ENCODE data around the gene NRSN1.
"Not testable (repeated sequence)": the region's sequence is repeated elsewhere in the genome, so short reads cannot be mapped to it uniquely, and the experiment has no call there.

Gene NRSN1, protein sequence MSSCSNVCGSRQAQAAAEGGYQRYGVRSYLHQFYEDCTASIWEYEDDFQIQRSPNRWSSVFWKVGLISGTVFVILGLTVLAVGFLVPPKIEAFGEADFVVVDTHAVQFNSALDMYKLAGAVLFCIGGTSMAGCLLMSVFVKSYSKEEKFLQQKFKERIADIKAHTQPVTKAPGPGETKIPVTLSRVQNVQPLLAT

DNA sequence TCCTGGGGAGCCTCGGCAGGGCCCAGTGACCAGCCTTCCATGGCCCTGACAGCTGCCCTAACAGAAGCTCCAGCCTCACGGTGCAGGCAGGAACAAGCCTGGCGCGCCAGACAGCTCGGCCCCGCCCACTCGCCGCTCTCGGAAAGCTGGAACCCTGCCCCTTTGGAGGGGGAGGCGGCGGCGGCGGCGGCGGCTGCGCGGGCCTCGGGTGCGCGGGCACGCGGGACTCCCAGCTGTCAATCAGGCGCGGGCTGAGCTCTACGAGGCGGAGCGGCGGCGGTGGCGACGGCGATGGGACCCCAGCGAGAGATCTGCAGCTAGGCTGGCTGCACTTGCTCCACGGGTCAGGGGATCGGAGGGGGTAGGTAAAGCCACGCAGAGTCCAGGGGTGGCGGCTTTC is at the start of gene NRSN1:
Gene NRSN1, plus strand, starts transcription at position 236 of the 400 bp plus-strand sequence. CDS start 8,113 bp downstream, outside the sequence.
- no peak for DNase-seq

DNA sequence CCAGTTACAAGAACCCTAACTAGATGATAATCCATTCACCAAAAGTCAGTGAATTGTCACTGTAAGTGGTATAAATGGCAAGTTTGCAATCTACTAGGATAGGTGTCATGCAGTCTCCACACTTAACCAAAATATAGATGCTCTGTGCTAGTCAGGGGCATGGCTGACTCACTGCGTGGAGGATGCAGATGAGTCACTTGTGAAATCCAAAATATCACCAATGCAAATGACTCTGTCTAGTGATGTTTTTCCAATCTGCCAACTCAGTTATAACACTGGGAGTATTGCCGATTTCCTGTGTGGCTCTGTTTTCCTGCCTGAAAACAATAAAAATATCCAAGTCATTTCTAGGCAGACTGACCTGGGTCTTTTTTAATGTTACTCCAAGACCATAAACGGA is 47.8 kb upstream of the NRSN1 start:
- DNase-seq = no peak

DNA sequence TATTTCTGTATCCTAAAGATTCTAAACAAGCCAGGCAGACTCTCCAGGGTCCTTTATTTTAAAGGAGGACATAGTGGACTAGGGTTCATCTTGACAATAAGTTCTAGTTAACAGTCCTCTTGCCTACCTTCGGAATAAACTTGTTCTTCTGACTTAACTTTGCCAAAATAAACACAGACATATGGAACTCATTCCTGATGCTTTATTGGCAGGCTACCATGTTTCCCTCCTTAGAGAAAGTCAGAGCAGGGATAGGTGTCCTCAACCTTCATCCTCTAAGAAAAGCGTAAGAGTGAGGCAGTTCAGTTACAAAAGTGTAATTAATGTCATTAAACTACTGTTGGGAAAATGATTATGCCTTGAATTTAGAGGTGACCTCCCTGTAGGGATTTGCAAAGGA is 46.9 kb upstream of the NRSN1 start:
- no peak for DNase-seq

DNA sequence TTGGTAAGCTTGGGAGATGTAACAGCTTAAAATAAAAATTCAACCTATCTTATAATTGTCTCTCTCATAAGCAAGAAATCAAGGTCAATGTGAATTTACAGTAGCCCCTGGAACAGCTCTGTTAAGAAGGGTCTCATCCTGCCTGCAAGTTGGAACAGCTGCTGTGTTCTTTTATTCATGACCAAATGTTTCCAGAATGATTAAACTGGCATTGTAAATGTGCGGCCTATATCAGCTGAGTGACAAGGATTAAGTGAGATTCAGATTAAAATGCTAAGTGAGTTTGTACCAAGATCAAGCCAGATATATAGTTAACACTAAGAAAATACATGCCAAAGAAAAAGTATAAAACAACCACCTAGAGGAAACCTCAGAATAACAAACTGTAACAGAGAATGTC is 45.3 kb upstream of the NRSN1 start:
- DNase-seq = no peak

DNA sequence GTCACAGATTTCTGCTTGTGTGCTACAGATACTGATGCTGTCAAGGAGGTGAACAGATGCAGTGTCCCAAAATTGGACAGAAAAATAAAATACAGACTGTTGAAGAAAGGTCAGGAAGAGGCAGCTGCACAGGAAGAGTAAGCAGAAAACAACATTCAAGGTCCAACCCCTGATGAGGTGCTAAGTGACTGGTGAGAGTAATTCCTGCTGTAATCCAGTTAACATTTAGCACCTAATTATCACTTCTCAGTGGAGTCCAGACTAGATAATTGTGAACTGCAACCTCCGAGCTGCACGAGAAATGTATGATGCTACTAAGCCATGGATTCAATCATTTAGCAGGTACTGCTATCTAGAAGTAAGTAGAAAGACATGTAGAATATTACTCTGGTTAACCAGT is 36.3 kb upstream of the NRSN1 start:
- DNase-seq = no peak

DNA sequence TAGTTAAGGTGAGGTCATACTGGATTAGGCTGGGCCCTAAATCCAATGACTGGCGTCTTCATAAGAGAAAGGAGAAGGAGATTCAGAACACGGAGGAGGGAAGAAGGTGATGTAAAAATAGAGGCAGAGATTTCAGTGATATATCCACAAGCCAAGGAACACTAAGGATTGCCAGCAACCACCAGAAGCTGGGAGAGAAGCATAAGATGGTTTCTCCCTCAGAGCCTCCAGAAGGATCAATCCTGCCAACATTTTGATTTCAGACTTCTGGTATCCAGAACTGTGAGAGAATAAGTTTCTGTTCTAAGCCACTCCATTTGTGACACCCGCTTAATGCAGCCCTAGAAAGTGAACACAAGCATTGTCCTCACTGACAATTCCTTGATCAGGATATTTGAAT is 33.6 kb upstream of the NRSN1 start:
- no peak for DNase-seq

DNA sequence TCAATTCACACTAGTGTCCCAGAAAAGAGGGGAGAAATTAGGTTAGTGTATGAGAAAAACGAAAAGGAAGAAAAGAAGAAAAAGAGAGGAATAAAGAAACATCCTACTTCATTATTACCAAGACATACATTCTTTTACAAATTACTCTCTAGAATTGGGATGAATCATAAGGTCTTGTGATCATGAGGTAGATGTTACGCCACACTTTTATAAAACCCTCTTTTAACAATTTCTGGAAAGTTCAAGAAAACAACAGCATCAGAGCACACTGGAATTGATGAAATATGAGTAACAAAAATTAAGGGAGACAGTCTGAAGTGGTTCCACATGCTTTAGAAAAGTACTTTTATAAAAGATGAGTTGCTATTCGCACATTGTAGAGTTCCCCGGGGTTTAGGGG is 32.6 kb upstream of the NRSN1 start:
- DNase-seq = no peak

DNA sequence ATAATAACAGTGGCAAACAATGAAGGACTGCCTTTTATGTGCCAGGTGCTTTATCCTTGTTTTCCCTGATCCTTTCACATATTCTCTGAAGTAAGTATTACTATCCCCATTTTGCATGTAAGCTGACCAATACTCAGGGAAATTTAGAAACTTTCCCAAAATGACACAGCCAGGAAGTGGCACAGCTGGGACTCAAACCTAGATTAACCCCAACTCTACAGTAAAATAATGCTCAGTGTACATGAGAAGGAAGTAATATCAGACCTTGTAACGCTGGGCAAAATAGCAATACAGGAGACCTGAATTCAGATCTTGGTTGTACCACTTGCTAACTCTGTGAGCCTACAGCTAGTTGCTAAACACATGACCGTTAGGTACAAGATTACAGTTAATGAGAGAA is 26.8 kb upstream of the NRSN1 start:
- no peak for DNase-seq

DNA sequence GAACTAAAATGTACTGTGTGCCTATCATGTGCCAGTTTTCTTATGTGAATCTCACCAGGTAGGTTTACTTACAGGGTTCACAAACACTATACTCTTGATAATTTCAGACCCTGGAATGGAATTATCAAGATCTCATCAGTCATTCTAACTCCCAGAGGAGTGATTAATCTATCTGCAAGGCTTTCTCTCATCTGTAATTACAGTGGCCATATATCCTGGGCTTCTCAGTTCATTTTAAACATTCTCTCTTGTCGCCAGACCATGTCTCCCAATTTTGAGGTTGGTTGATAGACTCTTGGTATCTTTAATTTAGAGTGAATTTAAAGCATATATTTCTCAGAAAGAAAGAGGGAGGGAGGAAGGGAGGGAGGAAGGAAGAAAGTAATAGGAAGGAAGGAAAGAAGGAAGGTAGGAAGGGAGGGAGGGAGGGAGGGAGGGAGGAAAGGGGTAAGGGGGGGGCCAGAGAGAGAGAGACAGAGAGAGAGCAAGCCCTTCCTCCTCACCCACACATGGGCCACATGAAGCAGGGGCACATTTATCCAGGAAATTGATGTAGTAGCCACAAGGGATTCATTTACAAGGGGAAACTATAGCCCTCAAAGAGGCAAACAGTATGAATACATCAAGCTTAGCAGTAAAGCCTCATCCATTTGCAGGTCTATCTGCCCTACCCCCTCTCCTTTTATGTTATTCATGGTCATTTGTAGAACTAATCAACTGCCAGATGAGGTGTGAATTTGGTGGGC is 25.8 kb upstream of the NRSN1 start:
- no peak for DNase-seq

DNA sequence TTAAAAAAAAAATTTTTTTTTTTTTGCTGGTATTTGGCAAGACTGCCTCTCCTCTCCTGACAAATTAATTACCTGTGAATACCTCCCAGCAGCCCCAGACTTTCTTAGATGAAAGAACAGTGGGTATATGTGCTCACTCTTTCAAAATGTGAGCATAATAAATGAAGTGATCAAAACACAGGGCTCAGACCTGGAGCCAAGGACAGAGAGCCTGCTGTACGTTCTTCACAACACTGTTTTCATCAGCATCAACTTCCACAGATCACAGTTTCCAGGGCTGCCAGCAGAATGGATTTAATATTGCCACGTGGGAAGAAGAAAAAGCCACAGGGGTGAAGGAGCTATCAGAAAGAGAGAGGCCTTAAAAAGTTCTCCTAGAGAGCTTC is 25.3 kb upstream of the NRSN1 start:
- no peak for DNase-seq

DNA sequence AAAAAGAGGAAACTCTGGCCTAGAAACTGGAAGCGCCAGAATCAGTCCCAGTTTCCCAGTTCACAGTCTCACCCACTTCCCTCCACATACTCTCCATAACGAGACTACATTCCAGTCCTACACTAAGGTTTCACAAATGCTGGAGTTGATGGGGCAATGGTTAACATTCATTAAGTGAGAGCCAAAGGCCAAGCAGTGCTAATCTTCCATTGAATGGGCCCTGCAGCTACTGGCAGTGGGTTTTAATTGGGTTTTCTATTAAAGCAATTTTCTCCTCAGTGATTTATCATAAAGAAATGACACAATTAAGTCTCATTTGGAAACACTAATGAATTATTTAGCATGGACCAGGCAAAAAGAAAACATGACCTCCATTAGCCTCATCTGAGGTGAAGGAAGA is 20.8 kb upstream of the NRSN1 start:
- DNase-seq = no peak

DNA sequence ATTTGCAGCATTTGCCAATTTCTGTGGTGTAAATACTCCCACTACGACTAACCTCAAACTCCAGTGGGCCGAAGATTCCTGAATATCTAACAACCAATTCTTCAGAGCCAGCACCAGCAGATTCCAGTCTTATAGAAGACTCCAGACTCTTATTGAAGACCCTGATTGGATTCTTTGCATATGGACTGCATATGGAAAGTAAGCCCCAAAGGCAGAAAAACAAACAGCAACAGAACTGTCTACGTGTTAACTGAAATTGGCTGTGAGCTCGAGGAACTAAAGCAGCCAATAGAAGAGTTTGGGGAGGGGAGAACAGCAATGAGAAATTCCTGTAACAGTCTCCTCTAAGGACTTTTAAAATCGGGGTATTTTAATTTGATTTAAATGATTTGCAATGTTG is 19.7 kb upstream of the NRSN1 start:
- DNase-seq = no peak

DNA sequence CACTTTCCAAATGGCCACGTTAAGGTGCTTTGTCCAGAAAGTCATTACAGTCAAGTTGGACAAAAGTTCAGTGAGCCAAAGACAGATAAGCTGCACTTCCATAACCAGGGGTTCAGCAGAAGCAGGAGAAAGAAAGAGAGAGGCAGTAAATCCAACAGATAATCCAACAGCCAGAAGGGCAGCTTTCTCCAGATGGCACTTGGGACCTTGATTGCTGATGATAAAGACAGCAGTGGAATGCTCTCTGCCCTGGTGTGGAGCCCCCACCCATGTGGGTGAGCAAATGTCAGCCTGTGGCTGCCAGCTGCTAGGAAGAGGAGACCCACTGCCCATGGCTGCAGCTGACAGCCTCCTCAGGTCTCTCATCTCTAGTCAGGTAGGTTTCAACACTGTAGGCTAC is 18.7 kb upstream of the NRSN1 start:
- DNase-seq = no peak

DNA sequence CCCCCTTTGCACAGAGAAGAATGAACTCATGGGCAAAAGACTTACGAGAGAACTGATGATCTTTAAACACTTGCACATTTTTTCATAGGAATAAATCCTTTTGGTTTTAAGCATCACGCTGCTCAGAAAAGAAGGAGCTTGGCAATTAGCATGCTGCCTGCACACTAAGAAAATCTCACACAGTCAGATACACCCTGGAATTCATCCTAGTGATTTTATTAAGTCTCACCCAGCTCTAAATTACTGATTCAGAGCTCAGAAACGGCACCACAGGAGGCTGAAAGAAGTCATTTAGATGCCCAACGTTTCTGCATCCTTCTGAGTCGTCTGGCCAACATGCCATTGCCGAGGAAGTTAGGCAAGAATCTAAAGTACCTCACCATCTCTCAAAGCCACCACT is 18.0 kb upstream of the NRSN1 start:
- no peak for DNase-seq

DNA sequence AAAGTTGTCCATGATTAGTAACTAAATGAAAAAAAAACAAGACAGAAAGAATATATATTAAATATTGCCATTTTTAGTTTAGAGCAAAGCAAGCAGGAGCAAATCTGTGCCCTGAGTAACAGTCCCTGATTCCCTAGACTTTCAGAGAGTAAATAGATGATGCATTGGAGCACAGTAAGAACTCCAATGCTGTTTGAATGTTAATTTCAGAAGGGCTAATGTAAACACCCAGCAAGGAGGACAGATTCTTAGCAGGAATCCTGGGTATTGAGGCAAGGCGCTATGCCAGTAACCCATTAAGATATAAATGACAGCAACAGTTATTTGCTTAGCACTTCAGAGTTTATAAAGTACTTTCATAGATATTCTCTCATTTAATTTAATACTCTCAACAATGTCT is 15.6 kb upstream of the NRSN1 start:
- DNase-seq = no peak

DNA sequence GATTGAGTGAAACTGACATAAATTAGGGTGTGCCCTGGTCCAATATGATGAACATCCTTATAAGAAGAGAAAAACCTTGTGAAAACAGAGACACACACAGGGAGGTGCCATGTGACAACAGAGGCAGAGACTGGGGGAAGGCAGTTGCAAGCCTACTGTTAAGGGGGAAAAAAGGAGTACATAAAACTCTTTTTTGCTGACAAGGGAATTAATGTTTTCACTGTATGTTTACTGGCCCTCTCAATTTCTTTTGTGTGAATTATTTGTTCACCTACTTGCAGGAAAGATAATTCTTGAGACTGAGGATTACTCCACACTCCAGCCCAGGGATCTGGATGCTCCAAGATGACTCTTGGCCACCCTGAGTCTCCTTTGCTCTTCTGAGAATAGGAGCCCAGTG is 12.1 kb upstream of the NRSN1 start:
- no peak for DNase-seq

DNA sequence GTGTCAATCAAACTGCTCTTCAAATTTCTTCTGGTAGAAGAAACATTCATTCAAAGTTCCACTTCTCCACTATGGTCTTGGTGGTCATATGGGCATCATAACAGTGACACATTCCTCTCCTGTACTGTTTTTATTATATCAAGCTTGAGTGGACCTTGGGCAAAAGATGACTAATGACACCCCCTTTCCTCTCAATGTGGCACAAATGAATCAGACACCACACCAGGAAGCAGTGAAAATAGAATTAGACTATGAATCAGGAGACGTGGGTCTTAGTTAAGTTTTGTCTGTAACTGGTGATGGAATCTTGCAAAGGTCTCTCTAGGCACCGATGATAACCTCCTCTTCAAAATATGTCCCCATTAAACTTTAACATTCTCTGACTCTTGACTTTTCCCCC is 9.0 kb upstream of the NRSN1 start:
- DNase-seq = no peak

DNA sequence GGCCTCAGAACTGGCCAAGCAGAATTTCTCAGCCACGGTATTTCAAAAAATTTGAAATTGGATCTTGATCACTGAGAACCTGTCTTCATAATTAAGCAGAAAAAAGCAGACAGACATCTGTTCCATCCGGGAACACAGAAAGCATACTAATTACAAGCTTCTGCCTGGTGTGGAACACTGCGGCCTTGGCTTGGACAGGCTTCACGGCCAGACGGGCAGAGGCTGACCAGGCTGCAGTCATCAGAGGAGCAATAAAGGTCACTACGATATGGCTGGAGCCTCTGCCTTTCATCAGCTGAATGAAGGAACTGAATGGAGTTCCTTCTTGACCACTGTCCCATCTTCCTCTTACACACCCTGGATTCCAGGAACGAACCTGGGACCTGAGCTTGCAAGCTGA is 3.9 kb upstream of the NRSN1 start:
- no peak for DNase-seq

DNA sequence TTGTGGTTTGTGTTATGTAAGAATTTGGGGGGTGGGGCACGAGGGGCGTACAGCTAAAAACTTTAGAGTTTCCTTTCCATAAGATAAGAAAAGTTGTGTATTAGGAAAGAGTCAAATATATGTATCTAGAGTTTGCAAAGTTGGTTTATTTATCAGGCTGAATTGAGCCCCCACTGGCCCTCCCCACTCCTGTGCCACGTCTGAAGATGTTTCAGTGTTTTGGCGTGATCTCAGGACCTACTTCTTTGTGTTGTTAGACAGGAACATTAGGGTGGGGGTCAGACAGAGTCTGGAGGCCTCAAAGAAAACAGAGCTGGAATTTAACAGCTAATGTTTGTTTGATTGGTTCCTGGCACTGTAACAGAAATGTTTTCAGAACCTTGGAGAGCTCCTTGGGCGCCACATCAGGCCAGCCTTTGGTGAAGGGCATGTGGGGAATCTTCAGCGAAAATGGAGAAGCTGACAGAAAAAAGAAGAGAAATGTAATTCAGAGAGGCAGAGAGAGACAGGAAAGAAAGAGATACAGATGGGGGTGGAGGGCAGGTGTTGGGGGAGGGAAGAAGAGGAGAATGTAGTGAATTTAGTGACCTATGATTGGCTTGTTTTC is 674 bp downstream of the NRSN1 start:
- no peak for DNase-seq

DNA sequence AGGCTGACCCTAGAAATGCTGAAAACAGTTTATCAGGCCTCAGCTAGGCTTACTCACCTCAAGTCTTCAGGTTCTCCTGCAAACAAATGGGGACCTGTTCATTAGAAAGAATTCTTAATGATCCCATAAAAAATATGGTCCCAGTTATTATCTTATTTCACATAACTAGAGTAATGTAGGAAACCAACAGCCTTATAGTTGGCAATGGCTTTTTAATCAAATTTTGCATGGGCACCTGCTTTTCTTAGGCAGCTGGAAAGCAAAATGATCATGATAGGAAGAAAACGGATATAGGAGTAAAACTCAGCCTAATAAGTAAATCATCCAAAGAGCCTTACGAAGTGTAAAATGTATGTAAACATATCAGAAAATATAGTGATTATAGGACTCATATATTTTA is 1.3 kb downstream of the NRSN1 start:
- no peak for DNase-seq

DNA sequence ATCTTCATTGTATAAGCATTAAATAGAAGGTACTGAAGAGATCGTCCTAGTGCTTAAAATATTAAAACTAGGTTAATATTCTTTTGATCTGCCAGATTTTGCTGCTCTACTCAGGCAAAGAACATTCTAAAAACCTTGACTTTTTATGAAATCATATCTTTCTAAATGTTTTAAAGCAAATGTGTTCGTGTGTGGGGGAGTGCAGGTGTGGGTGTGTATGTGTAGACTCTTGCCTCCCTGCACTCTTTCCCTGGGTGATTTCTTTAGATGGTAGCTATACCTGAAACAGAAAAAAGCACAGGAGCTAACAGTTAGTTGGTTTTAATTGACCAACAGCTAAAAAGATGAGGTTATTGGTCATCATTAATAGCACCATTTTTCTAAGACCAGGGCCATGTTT is 5.7 kb downstream of the NRSN1 start:
- DNase-seq = no peak

DNA sequence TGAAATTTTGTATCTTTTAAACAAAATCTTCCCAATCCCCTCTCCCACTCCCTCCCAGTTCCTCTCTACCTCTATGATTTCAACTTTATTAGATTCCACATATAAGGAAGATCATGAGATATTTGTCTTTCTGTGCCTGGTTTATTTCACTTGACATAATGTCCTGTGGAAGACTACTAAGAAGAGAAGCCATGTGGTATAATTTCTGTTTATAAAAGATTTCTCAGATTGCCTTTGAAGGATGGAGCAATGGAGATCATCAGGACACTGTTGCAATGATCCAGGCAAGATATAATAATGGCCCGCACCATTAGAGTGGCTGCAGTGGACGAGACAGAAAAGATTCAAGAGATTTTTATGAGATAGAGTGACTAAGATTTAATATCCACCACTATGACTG is 13.1 kb downstream of the NRSN1 start:
- DNase-seq = no peak

DNA sequence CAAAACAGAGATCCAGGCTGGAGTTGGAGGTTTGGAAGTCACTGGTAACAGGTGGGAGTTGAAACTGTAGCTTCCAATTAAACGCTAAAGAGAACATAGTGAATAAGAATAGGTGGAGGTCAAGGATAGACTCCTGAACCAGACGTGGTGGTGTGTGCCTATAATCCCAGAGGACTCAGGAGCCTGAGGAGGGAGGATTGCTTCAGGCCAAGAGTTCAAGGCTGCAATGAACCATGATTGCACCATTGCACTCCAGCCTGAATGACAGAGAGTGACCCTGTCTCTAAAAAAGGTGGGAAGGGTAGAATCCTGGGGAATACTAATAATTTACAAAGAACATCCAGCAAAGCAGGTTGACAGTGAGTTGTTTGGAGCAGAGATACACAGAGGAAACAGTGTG is 13.6 kb downstream of the NRSN1 start:
- no peak for DNase-seq

DNA sequence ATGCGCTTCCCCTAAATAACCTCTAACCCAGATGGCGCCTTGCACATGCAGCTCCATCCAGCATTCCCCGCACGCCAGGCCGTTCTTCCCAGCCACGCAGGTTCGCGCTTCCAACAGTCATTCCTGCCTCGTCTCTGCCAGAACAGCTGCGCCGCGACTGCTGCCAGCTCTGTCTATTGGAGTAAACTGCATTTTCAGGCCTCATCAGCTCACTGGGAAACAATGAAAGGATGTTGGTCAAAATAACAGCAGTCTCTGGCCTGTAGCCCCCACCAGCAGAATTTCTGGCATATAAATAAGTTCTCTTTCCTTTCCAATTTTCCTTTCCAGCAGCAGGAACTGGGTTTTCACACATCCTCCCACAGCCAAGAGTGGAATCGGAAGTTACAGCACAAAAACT is 14.6 kb downstream of the NRSN1 start:
- no peak for DNase-seq

DNA sequence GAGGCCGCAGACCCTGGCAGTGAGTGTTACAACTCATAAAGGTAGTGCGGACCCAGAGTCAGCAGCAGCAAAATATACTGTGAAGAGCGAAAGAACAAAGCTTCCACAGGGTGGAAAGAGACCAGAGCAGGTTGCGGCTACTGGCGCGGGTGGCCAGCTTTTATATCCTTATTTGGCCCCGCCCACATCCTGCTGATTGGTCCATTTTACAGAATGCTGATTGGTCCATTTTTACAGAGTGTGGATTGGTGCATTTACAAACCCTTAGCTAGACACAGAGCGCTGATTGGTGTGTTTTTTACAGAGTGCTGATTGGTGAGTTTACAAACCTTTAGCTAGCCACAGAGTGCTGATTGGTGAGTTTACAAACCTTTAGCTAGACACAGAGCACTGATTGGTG is 16.7 kb downstream of the NRSN1 start:
- not testable (repeated sequence) for DNase-seq
